HEK293T (cell line): Measurements from ENCODE around the gene LEFTY1.

Experiments
- BHLHE40 ChIP-seq: fragments of 450-650 bp; IDR thresholded peaks from 2 replicates; pipeline ENCODE4 v1.6.1; 2016; ENCODE audit warnings: mild to moderate bottlenecking, moderate library complexity, borderline replicate concordance
- CTBP1 ChIP-seq: fragments of 450-650 bp; IDR thresholded peaks from 2 replicates; pipeline ENCODE4 v1.6.1; 2016; ENCODE audit warnings: borderline replicate concordance
- FOXA1 ChIP-seq: fragments of 450-650 bp; IDR thresholded peaks from 2 replicates; pipeline ENCODE4 v1.6.1; 2016; ENCODE audit warnings: mild to moderate bottlenecking
- FOXK2 ChIP-seq: fragments of 450-650 bp; IDR thresholded peaks from 2 replicates; pipeline ENCODE4 v1.6.1; 2016; ENCODE audit warnings: mild to moderate bottlenecking
- FOXM1 ChIP-seq: fragments of 450-650 bp; IDR thresholded peaks from 2 replicates; pipeline ENCODE4 v1.6.1; 2017; ENCODE audit warnings: mild to moderate bottlenecking, borderline replicate concordance
- LEF1 ChIP-seq: fragments of 450-650 bp; IDR thresholded peaks from 2 replicates; pipeline ENCODE4 v1.6.1; 2017; ENCODE audit warnings: mild to moderate bottlenecking, borderline replicate concordance
- NFRKB ChIP-seq: fragments of 450-650 bp; IDR thresholded peaks from 2 replicates; pipeline ENCODE4 v1.6.1; 2016; ENCODE audit warnings: mild to moderate bottlenecking, moderate library complexity
- SUZ12 ChIP-seq: fragments of 450-650 bp; IDR thresholded peaks from 2 replicates; pipeline ENCODE4 v1.6.1; 2016; ENCODE audit warnings: mild to moderate bottlenecking

DNA sequence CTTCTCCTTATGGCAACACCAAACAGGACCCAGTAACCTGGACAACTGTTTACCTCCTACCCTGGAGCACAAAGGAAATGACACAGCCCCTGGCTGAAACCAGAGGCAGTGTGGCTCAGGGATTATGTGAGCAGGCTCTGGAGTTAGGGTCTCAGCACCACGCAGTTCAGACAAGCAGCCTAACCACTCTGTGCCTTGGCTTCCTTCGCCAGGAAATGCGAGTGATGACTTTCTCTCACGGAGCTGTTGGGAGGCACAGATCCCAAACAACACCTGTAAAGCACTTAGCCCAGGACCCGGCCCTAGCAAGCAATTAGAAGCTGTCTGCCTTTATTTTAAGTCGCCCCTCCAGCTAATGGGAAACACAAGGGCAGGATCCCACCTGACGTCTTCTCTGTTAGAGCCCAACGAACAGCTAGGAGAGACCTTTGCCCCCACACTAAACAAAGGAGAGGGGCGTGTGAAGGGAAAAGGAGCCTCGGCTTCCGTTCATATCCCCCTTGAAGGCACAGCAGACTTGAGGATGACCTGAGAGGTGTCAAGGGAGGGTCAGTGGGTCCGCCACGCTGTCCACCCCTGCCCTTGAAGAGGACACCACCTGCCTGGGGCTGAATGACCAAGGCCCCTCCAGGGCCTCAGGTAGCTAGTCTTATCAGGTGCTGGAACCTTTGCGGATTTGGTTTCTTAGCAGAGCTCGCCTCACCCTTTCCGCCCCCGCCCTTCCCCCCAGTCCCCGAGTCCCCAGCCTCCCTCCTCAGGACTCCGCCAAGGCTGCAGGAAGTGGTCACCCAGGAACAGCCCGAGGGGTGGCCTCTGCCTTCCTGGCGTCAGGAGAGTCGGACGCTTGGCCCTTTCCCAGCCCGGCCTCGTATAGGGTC is 7.6 kb downstream of the LEFTY1 start:
- TF ChIP-seq LEF1: no peak
- TF ChIP-seq CTBP1: no peak
- no peak for TF ChIP-seq SUZ12
- no peak for TF ChIP-seq FOXK2
- TF ChIP-seq BHLHE40: no peak
- no peak for TF ChIP-seq FOXM1
- TF ChIP-seq FOXA1: no peak
- TF ChIP-seq NFRKB: no peak
